Middle frontal gyrus (tissue), 1 donor: ENCODE results near the gene SEMA3F.

Experiments
- DNase-seq: peaks from one replicate; pipeline ENCODE4 v3.0.0-alpha.2; 2015; ENCODE audit warnings: low spot score; ENCODE audit errors: extremely low spot score

The SEMA3F gene

GRCh38 chr3:50132421-50133282 is 22.5 kb upstream of the SEMA3F start:
- no peak for DNase-seq

GRCh38 chr3:50133283-50133615 is 21.9 kb upstream of the SEMA3F start:
- DNase-seq = no peak

DNA sequence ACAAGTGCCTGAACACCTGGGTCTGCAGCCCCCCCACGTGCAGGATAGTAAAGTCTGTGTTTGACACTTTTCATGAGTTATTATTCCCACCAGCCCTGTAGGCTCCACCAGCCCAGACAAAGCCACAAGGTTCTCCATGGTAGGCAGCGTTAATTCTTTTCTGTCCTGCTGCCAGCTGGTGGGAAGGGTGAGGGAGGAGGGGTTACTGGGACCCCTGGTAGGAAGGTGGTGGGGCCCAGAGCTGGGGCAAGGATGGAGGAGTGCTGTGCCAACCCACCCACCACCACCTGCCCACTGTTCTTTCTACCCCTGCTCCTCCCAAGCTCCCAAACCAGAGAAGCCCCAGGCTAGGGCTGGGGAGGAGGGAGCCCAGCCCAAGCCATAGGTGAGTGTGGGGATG is 20.8 kb upstream of the SEMA3F start:
- DNase-seq = no peak

DNA sequence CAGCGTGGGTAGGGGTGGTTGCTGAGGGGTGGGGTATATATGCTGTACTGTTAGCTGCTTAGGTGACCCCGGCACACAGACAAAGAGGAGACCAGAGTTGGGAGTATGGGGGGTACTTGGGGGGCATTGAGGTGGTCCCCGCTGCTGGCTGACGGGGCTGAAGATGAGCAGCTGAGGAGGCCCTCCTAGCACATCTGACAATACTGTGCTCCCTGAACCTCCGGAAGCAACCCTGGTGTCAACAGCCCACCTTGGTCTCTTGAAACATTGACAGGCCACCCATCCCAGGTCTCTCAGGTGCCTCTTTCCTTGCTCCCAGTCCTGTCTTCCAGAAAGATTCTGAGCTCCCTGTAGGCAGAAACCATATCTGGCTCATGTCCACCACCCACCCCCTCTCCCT is 19.2 kb upstream of the SEMA3F start:
- no peak for DNase-seq

GRCh38 chr3:50136714-50137405 is 18.3 kb upstream of the SEMA3F start:
- no peak for DNase-seq

DNA sequence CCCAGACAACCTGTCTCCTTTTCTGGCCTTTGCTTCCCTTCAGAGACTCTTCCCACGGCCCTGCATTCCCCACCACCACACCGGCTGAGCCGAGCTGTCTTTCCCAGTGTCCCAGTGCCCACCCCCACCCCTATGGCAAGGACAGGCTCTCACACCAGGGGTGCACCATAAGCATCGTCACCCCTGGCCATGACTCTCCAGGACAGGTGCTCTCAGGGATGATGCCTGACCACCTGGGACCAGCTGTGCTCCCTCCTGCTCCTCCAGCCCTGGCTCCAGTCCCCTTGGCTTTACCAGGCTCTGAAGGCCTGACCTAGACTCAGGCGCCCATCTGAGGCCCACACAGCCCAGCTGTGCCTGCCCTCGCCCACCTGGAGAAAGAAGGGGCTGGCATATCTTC is 17.6 kb upstream of the SEMA3F start:
- no peak for DNase-seq

GRCh38 chr3:50138266-50139200 is 16.6 kb upstream of the SEMA3F start:
- no peak for DNase-seq

GRCh38 chr3:50139308-50139707 is 15.8 kb upstream of the SEMA3F start:
- no peak for DNase-seq

- no peak for DNase-seq
These were observed 15.3 kb upstream of the SEMA3F start for GRCh38 chr3:50139718-50140423.

DNA sequence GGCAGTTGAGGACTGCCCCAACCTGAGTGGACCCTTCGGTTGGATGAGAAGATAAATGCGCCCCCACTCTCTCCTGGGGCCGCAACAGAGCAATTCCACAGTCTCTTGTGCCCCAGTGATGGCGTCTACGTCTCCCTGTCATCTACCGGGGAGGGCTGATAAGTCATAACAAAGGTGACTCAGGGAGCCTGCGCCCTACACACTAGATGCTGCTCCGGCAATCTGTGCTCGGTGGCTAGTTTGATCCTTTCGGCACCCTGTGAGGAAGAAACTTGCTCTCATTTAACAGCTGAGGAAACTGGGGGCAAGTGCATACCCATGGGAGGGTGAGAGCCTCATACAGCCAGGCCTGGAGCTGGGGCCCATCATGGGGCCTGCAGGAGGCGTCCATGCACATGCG is 14.1 kb upstream of the SEMA3F start:
- no peak for DNase-seq

GRCh38 chr3:50146316-50146901 is 8.7 kb upstream of the SEMA3F start:
- DNase-seq = no peak

DNA sequence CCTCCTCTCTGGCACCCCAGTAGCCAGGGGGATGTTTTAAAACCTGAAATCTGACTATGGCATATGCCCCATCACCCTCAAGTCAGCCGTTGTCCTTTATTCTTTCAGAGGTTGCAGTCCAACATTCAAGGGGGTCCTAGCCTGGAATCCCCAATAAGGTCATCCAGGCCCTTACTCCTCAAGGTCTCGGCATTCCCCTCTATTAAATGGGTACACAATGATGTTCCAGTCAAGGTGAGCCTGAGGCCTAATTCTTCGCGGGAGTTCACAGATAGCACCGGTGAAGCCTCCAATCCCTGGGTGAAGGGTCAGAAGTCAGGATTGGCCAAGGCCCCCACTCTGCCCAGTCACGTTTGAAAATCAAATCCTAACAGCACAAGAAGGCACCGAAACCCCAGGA is 8.1 kb upstream of the SEMA3F start:
- DNase-seq = no peak

- DNase-seq = no peak
These were observed 7.7 kb upstream of the SEMA3F start for GRCh38 chr3:50147447-50147846.

DNA sequence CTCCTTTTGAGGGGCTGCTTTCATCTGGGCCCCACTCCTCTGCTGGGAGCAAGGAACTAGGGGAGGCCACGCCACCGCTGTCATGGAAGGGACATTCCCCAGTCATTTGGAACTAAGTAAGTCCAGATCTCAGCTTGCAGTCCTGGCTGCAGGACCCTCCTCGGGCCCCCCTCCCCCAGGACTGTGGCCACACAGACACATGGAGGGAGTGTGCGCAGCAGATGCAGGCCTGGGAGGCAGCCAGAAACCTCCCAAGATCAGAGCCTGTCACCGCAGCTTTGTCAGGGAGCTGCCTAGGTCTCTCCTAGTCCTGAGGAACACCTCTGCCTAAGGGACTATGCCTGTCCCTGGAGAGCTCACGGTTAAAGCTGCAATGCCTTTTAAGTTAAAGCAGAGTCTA is 7.3 kb upstream of the SEMA3F start:
- no peak for DNase-seq

DNA sequence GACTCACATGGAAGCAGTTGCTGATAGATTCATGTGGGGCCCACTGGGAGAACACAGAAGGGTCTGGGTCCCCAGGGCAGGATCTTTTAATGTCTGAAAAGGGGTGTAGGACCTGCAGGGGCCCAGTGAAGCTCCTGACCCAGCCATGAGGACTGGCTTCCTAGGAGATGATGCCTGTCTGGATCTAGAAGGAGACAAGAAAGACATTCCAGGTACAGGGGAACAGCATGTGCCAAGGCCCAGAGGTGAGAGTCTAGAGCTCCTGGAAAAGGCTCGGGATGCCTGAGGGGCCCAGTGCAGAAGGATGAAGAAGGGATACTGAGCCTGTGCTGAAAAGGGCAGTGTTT is 4.7 kb upstream of the SEMA3F start:
- DNase-seq = no peak

- DNase-seq = no peak
These were observed 4.0 kb upstream of the SEMA3F start for GRCh38 chr3:50150863-50151686.

- no peak for DNase-seq
These were observed 3.4 kb upstream of the SEMA3F start for GRCh38 chr3:50151728-50152127.

- DNase-seq = no peak
These were observed 1.2 kb upstream of the SEMA3F start for GRCh38 chr3:50153782-50154475.

- no peak for DNase-seq
These were observed 666 bp upstream of the SEMA3F start for GRCh38 chr3:50154476-50154839.

- DNase-seq = no peak
These were observed 361 bp downstream of the SEMA3F start for GRCh38 chr3:50155491-50155878.
